ENCODE results near the gene MAST3.
A peak's percentile ranks its signal among the peaks of the same experiment; 100 is the strongest.

Gene MAST3

GRCh38 chr19:18159810-18160209 is 62.2 kb downstream of the MAST3 start:
- no peak for TF ChIP-seq ZFX (IDR thresholded peaks at IDR 0.05)
- TF ChIP-seq, protein P1, sequence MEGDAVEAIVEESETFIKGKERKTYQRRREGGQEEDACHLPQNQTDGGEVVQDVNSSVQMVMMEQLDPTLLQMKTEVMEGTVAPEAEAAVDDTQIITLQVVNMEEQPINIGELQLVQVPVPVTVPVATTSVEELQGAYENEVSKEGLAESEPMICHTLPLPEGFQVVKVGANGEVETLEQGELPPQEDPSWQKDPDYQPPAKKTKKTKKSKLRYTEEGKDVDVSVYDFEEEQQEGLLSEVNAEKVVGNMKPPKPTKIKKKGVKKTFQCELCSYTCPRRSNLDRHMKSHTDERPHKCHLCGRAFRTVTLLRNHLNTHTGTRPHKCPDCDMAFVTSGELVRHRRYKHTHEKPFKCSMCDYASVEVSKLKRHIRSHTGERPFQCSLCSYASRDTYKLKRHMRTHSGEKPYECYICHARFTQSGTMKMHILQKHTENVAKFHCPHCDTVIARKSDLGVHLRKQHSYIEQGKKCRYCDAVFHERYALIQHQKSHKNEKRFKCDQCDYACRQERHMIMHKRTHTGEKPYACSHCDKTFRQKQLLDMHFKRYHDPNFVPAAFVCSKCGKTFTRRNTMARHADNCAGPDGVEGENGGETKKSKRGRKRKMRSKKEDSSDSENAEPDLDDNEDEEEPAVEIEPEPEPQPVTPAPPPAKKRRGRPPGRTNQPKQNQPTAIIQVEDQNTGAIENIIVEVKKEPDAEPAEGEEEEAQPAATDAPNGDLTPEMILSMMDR (conservative IDR thresholded peaks at IDR 0.05), result no peak
- peak overlapping the region; percentile 90; the same call in 1 of the 2 replicates for H3K27ac ChIP-seq

DNA sequence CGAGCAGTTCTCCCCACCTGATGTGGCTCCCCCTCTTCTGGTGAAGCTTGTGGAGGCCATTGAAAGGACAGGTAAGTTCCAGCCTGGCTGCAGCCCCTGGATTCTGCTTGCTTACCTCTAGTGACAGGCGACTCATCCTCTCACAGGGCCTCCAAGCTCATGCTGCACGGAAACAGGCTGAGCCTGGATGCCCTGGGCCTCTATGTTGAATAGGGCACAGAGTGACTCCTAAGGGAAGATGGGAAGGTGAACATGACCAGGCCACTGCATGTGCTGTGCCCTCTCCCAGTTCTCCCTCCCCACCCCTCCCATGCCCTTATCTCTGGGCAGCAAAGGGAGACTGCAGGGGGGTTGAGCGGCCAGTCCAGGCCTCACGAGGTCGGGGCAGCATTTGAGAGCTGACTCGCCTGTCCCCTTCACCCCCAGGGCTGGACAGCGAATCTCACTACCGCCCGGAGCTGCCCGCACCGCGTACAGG is 63.0 kb downstream of the MAST3 start:
- TF ChIP-seq, protein P1 (conservative IDR thresholded peaks at IDR 0.05), result no peak
- TF ChIP-seq ZFX (IDR thresholded peaks at IDR 0.05), result no peak
- H3K27ac ChIP-seq, result peak overlapping the region; percentile 90

DNA sequence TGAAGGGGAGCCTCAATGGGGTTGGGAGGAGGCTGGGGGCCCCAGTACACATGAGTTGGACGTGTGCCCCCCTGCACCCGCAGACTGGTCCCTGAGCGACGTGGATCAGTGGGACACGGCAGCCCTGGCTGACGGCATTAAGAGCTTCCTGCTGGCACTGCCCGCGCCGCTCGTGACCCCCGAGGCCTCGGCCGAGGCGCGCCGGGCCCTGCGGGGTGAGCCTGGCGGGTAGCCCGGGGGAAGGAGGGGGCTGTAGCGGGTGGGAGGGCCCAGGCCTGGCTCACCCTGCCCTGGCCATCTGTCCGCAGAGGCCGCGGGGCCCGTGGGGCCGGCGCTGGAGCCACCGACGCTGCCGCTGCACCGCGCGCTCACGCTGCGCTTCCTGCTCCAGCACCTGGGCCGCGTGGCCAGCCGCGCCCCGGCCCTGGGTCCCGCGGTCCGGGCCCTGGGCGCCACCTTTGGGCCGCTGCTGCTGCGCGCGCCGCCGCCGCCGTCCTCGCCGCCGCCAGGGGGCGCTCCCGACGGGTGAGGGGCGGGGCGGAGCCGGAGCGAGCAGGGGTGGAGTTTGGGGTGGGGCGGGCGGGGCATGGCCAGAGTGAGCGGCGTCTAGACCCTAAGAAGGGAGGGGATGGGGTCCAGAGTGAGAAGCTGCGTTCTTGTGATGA is 63.5 kb downstream of the MAST3 start:
- peak; percentile 93; the same call in 1 of the 2 replicates for TF ChIP-seq ZFX (IDR thresholded peaks at IDR 0.05)
- TF ChIP-seq, protein P1 (conservative IDR thresholded peaks at IDR 0.05), result peak; percentile 99
- peak overlapping the region; percentile 90 for H3K27ac ChIP-seq

- peak overlapping the region; percentile 90; the same call in 1 of the 2 replicates for H3K27ac ChIP-seq
- TF ChIP-seq, protein P1 (conservative IDR thresholded peaks at IDR 0.05), result peak; percentile 83
- TF ChIP-seq ZFX (IDR thresholded peaks at IDR 0.05), result no peak
Observed at GRCh38 chr19:18161636-18162002, 64.0 kb downstream of the MAST3 start.

DNA sequence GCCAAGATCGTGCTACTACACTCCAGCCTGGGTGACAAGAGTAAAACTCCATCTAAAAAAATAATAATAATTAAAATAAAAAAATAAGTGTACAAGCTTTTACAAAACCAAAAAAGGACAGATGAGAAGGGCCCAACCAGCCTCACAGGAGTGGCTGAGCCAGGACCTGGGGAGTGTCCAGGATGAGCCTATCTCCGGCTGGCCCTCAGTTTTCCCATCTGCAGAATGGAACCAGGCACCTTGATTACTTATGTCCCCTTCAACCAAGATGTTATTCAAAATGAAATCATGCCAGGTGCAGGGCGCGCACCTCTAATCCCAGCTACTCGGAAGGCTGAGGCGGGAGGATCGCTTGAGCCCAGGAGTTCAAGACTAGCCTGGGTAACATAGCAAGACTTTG is 66.5 kb downstream of the MAST3 start:
- no peak for TF ChIP-seq ZFX (IDR thresholded peaks at IDR 0.05)
- TF ChIP-seq, protein P1 (conservative IDR thresholded peaks at IDR 0.05), result no peak
- no peak overlapping the region for H3K27ac ChIP-seq

- H3K27ac ChIP-seq, result no peak overlapping the region
- TF ChIP-seq, protein P1 (conservative IDR thresholded peaks at IDR 0.05), result no peak
- TF ChIP-seq ZFX (IDR thresholded peaks at IDR 0.05), result no peak
Observed at GRCh38 chr19:18165794-18166544, 68.4 kb downstream of the MAST3 start.

GRCh38 chr19:18167011-18167410 is 69.4 kb downstream of the MAST3 start:
- no peak for TF ChIP-seq ZFX (IDR thresholded peaks at IDR 0.05)
- TF ChIP-seq, protein P1 (conservative IDR thresholded peaks at IDR 0.05), result no peak
- no peak overlapping the region for H3K27ac ChIP-seq
